Skeletal muscle tissue (tissue), 4 donors: ENCODE data around the gene PPIB. TPM values are rescaled to one million over a fixed set of nuclear protein-coding genes. Genes with fewer than 3 reads are reported as not detected.
"Not testable (repeated sequence)": the region's sequence is repeated elsewhere in the genome, so short reads cannot be mapped to it uniquely, and the experiment has no call there.

Experiments used
- H3K27ac ChIP-seq: one replicate; pipeline ENCODE4 v1.7.0; 2013; ENCODE audit warnings: mild to moderate bottlenecking, low read depth, low read length, inconsistent platforms
- H3K27me3 ChIP-seq, 3 donors: one replicate each; pipeline ENCODE4 v1.7.0; 2013; ENCODE audit warnings: low read length in 3 of 3; ENCODE audit not compliant: control insufficient read depth in 3 of 3, insufficient read depth in 3 of 3
- H3K36me3 ChIP-seq, 3 donors: one replicate each; pipeline ENCODE4 v1.7.0; 2013; ENCODE audit warnings: low read length in 3 of 3; ENCODE audit not compliant: control insufficient read depth in 3 of 3, insufficient read depth in 3 of 3
- H3K4me1 ChIP-seq, 3 donors: one replicate each; pipeline ENCODE4 v1.7.0; 2013; ENCODE audit warnings: low read length in 3 of 3, mild to moderate bottlenecking in 3 of 3; ENCODE audit not compliant: control insufficient read depth in 3 of 3, insufficient read depth in 3 of 3
- H3K4me3 ChIP-seq, 3 donors: one replicate each; pipeline ENCODE4 v1.7.0; 2013; ENCODE audit warnings: low read length in 3 of 3
- H3K9ac ChIP-seq, 3 donors: one replicate each; pipeline ENCODE4 v1.7.0; 2013; ENCODE audit warnings: low read length in 3 of 3, mild to moderate bottlenecking in 3 of 3, moderate library complexity in 2 of 3, low read depth in 1 of 3
- H3K9me3 ChIP-seq, 3 donors: one replicate each; pipeline ENCODE4 v1.7.0; 2013; ENCODE audit warnings: low read length in 3 of 3; ENCODE audit not compliant: control insufficient read depth in 3 of 3
- total RNA-seq: library from RNA; depleted of rRNA; stranded (reverse); fragments of >200 nt; gene quantifications from one replicate; pipeline ENCODE4 v1.2.3, GENCODE V29; 2014
- donor health status: Osteomylitis.

Gene PPIB
- total RNA-seq, 1 donor from 2014 or later = 199 TPM

DNA sequence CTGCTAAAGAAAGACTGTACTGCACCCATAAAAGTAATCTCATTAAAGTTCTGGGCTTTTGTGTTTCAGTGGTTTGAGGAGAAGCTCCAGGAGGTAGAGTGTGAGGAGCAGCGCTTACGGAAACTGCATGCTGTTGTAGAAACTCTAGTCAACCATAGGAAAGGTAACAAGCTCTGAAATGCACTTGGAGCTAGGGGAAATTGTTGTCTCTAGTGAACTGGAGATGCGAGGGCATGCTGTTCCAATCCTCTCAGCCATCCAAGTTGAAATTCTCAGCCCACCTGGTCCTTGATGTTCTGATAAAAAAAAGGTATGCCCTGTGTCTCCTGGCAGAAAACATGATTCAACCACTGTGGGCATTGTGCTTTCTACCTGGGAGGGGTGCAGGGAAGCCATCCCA is 32.7 kb downstream of the PPIB start:
- no peaks in the 10 kb centered on the region for H3K9me3 ChIP-seq
- H3K4me1 ChIP-seq = peaks cover 0 to 9% (median 3%) of the 10 kb centered on the region in 3 donors
- H3K36me3 ChIP-seq = peaks cover 58 to 80% (median 80%) of the 10 kb centered on the region in 3 donors
- H3K4me3 ChIP-seq = no peak overlapping the region
- H3K27ac ChIP-seq = no peak overlapping the region
- no peak overlapping the region for H3K9ac ChIP-seq
- no peaks in the 10 kb centered on the region for H3K27me3 ChIP-seq

DNA sequence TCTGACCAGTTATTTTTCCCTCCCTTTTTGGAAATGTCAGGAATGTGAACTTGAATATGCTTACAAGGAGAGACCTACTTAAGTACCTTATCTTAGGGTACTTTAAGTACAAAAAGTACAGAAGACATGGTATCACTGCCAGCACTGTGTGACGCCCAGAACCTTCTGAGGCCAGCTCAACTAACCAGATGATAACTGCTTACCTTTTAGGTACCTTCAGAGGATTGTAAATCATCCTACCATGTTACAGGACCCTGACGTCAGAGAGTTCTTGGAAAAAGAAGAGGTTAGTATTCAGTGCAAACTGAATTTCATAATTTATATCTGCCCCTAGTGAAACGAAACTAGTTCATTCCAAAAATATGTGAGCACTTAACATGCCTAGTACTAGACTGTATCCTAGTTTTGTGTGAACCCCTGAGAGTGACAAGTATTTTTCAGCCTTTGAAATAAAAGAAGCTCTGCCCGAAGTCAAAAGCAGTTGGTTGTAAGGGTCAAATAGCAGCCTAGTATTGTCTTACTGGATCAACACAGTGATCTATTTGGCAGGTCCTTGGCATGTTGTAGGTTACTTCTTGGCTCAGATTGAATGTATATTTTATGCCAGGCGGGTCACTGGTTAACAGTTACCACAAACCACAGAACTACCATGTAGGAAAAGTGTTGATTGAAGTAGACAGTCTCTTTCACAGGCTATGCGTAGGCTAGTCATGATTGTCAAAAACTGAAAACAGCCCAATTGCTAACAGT is 35.1 kb downstream of the PPIB start:
- H3K9me3 ChIP-seq = no peaks in the 10 kb centered on the region
- H3K27ac ChIP-seq = no peak overlapping the region
- H3K27me3 ChIP-seq = no peaks in the 10 kb centered on the region
- H3K36me3 ChIP-seq = peaks cover 48 to 80% (median 77%) of the 10 kb centered on the region in 3 donors
- H3K4me3 ChIP-seq = no peak overlapping the region
- no peak overlapping the region for H3K9ac ChIP-seq
- peaks cover 0 to 4% (median 3%) of the 10 kb centered on the region in 3 donors for H3K4me1 ChIP-seq

DNA sequence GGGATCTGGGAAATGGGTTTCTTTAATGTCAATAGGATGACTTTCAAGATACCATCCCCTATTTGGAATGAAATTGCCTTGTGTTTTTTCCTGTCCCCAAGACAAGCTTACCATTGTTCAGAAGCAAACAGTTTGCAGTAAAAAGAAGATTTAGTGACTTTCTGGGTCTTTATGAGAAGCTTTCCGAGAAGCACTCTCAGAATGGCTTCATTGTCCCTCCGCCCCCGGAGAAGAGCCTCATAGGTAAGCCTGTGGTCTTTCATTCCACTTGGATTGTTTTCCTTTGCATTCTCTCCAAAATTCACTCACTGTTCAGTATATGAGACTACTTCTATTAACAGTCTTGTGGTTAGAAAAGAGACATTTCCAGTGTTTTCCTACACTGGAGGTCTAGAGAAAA is 36.8 kb downstream of the PPIB start:
- no peaks in the 10 kb centered on the region for H3K27me3 ChIP-seq
- H3K9me3 ChIP-seq = no peaks in the 10 kb centered on the region
- H3K9ac ChIP-seq = peak overlapping the region in 1 of 3 donors; percentile 29
- no peak overlapping the region for H3K4me3 ChIP-seq
- peaks cover 0 to 4% (median 3%) of the 10 kb centered on the region in 3 donors for H3K4me1 ChIP-seq
- H3K27ac ChIP-seq = no peak overlapping the region
- peaks cover 38 to 77% (median 73%) of the 10 kb centered on the region in 3 donors for H3K36me3 ChIP-seq

DNA sequence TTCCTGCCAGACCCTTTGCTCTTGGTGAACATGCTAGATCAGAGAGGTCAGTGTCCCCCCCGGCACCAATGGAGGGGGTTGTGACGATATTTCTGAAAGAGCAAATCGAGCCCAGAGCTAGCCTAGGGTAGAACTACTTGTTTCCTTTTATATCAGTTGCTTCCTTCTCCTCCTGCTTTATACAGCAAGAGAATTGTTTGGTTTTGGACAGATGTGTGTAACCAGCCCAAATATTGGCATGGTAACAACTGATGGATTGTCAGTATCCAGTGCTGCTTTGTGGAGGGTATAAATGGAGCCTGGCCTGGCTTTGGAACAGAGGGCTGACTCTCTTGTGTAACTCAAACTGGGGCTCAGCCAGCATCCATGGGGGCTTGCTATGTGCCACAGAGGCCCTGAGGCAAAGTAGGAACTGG is 39.9 kb downstream of the PPIB start:
- H3K9ac ChIP-seq = no peak overlapping the region

DNA sequence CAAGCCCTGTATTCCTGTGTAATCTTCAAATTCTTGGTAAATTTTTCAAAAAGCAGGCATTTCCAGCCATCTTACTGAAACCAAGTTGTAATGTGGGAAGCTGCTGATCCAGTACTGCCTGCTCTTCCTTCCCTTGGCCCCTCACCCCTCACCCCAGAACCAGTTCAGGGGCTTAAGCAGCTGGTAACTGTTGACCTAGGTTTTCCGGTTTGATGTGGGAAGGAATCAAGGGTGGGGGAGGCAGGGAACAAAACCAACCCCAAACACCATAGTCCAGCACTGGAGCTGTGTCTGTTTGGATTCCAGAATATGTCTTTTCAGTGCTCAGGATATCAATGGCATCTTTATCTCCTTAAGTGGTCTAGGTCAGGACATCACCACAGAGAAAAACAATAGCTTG is 40.4 kb downstream of the PPIB start:
- Histone ChIP-seq H3K4me1 (peaks cover 0 to 2% (median 1%) of the 10 kb centered on the region in 3 donors), H3K9ac (no peak overlapping the region), H3K36me3 (peaks cover 27 to 79% (median 77%) of the 10 kb centered on the region in 3 donors), H3K9me3 (no peaks in the 10 kb centered on the region), H3K27me3 (no peaks in the 10 kb centered on the region), H3K27ac (no peak overlapping the region), H3K4me3 (no peak overlapping the region)

More for the DNA sequence above, 39.9 kb downstream of the PPIB start:
- no peak overlapping the region for H3K27ac ChIP-seq
- H3K27me3 ChIP-seq = no peaks in the 10 kb centered on the region
- H3K36me3 ChIP-seq = peaks cover 32 to 81% (median 77%) of the 10 kb centered on the region in 3 donors
- H3K9me3 ChIP-seq = no peaks in the 10 kb centered on the region
- H3K4me1 ChIP-seq = peaks cover 0 to 4% (median 3%) of the 10 kb centered on the region in 3 donors
- no peak overlapping the region for H3K4me3 ChIP-seq

DNA sequence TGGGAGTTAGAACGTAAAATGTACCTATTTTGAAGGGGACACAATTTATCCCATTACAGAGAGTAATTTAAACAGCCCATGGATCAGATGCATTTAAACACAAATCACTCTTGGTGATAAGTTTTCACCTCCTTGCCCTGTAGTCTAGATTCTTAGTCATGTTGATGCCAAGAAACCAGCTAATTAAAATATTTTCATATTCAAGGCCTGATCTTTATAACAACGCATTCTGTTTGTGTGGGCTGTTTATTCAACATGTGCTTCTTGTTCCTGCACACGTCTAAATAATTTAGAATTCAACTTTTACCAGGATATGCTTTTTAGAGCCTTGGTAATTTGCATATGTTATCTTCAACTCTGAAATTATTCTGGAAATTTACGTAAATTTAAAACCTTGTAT is 41.2 kb downstream of the PPIB start:
- Histone ChIP-seq H3K9me3 (no peaks in the 10 kb centered on the region), H3K27ac (no peak overlapping the region), H3K27me3 (no peaks in the 10 kb centered on the region), H3K9ac (no peak overlapping the region), H3K4me3 (no peak overlapping the region), H3K36me3 (peaks cover 27 to 77% (median 75%) of the 10 kb centered on the region in 3 donors), H3K4me1 (no peaks in the 10 kb centered on the region)

DNA sequence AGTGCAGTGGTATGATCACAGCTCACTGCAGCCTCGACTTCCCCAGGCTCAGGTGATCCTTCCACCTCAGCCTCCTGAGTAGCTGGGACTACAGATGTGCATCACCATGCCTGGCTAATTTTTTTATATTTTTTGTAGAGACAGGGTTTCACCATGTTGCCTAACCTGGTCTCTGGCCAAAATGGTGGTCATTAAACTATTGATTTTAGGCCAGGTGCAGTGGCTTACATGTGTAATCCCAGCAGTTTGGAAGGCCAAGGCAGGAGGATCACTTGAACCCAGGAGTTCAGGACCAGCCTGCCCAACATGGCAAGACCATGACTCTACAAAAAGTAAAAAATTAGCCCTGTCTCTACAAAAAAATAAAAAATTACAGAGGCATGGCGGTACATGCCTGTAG is 42.5 kb downstream of the PPIB start:
- not testable (repeated sequence) for H3K27me3 ChIP-seq, H3K4me1 ChIP-seq, H3K27ac ChIP-seq, H3K4me3 ChIP-seq, H3K9me3 ChIP-seq, H3K9ac ChIP-seq
- H3K36me3 ChIP-seq = peaks cover 30 to 80% (median 75%) of the 10 kb centered on the region in 3 donors

DNA sequence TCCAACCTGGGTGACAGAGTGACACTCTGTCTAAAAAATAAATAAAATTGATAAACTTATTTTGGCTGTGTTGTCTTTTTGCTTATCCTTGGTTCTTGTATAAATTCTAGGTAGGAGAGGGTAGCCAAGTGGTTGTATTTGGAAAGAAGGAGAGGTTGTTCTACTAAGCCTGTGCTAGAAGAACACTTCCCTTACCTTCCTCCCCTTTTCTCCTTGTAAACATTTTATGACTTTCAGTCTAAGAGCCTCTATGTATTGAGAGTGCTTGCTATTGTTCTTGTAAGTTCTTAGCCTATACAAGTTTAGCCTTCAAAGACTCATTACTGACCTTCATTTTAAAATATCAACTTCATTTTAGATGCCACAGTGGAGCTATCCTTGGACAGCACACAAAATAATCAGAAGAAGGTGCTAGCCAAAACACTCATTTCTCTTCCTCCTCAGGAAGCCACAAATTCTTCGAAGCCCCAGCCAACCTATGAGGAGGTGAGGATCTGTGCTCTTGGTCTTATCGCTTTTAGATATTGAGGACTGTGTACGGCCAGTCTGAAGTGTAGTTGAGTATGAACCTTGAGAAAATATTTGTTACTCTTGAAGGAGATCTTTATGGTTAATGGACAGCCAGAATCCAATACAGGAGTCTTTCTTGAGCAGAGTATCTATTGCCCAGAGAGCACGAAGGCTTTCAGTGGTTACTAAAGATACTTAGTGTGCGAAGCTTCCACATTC is 44.9 kb downstream of the PPIB start:
- no peak overlapping the region for H3K27ac ChIP-seq
- H3K4me3 ChIP-seq = no peak overlapping the region
- no peaks in the 10 kb centered on the region for H3K27me3 ChIP-seq
- no peaks in the 10 kb centered on the region for H3K9me3 ChIP-seq
- H3K4me1 ChIP-seq = no peaks in the 10 kb centered on the region
- peaks cover 34 to 75% (median 75%) of the 10 kb centered on the region in 3 donors for H3K36me3 ChIP-seq
- no peak overlapping the region for H3K9ac ChIP-seq

DNA sequence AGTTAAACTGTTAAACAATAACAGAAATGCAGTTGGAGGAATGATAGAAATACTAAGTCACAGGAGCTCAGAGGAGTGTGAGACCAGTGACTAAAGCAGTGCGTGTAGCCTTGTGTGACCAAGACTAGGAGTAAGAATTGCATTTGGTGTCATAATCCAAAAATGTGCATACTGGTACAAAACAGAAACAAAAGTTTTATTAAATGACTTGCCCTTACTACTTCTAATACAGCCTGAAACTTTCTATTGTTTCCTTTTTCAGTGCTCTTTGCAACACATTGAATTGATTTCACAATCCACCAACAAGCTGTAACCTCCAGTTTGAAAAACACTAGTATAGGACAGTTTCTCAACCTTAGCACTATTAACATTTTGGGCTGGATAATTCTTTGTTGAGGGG is 49.9 kb downstream of the PPIB start:
- H3K4me1 ChIP-seq = peaks cover 11 to 22% (median 13%) of the 10 kb centered on the region in 3 donors

More for the DNA sequence above, 49.9 kb downstream of the PPIB start:
- no peak overlapping the region for H3K4me3 ChIP-seq
- peaks cover 17 to 38% (median 33%) of the 10 kb centered on the region in 3 donors for H3K36me3 ChIP-seq
- H3K27ac ChIP-seq = no peak overlapping the region
- H3K9ac ChIP-seq = no peak overlapping the region
- H3K27me3 ChIP-seq = no peaks in the 10 kb centered on the region
- no peaks in the 10 kb centered on the region for H3K9me3 ChIP-seq
